OCI-LY3 (cell line): ENCODE data around the gene HEXA.
"Not testable (repeated sequence)": the region's sequence is repeated elsewhere in the genome, so short reads cannot be mapped to it uniquely, and the experiment has no call there.

Source experiments
- H2AFZ ChIP-seq: fragments of 200-600, 300-600 bp; shearing (Covaris generic); 2 replicates; pipeline ENCODE4 v1.6.0; 2014; ENCODE audit warnings: antibody characterized with exemption, low read depth, low read length
- H3K27ac ChIP-seq: fragments of 200-600, 300-600 bp; sonication (generic); 2 replicates; pipeline ENCODE4 v1.5.1; 2014; ENCODE audit warnings: mild to moderate bottlenecking, low read length, moderate library complexity, mixed read lengths
- H3K27me3 ChIP-seq: fragments of 200-600, 300-600 bp; sonication (generic); 2 replicates; pipeline ENCODE4 v1.6.1; 2014; ENCODE audit warnings: low read depth, low read length, mixed read lengths
- H3K36me3 ChIP-seq: fragments of 200-600, 300-600 bp; sonication (generic); replicated peaks from 2 replicates; pipeline ENCODE3; 2014; ENCODE audit warnings: low read depth, low read length, mixed read lengths
- H3K4me1 ChIP-seq: fragments of 300-600, 200-600 bp; sonication (generic); 2 replicates; pipeline ENCODE4 v1.6.1; 2014; ENCODE audit warnings: low read length, mixed read lengths
- H3K4me2 ChIP-seq: fragments of 200-600, 300-600 bp; sonication (generic); 2 replicates; pipeline ENCODE4 v1.6.1; 2014; ENCODE audit warnings: low read length, mixed read lengths
- H3K4me3 ChIP-seq: fragments of 300-600, 200-600 bp; sonication (generic); 2 replicates; pipeline ENCODE4 v1.5.1; 2014; ENCODE audit warnings: antibody characterized with exemption, mild to moderate bottlenecking, low read length, moderate library complexity
- H3K79me2 ChIP-seq: fragments of 300-600, 200-600 bp; shearing (Covaris generic); 2 replicates; pipeline ENCODE4 v1.6.1; 2014; ENCODE audit warnings: mild to moderate bottlenecking, low read length, mixed read lengths
- H3K9ac ChIP-seq: fragments of 300-600, 200-600 bp; shearing (Covaris generic); 2 replicates; pipeline ENCODE4 v1.6.0; 2014; ENCODE audit warnings: mild to moderate bottlenecking, low read length, moderate library complexity
- H3K9me3 ChIP-seq: fragments of 200-600, 300-600 bp; shearing (Covaris generic); 2 replicates; pipeline ENCODE4 v1.6.1; 2014; ENCODE audit warnings: low read length, mixed read lengths; ENCODE audit not compliant: insufficient read depth
- H4K20me1 ChIP-seq: fragments of 200-600, 300-600 bp; sonication (generic); 2 replicates; pipeline ENCODE4 v1.6.1; 2016; ENCODE audit warnings: low read length, mixed read lengths; ENCODE audit not compliant: insufficient read depth
- CTCF ChIP-seq: fragments of 200-600, 300-600 bp; sonication (generic); IDR thresholded peaks from 2 replicates; pipeline ENCODE4 v1.5.1; 2014; ENCODE audit warnings: antibody characterized with exemption, low read length, low read depth
- EZH2phosphoT487 ChIP-seq: fragments of 200-600 bp; shearing (Covaris generic); IDR thresholded peaks from 2 replicates; pipeline ENCODE4 v1.6.1; 2018; ENCODE audit warnings: antibody characterized with exemption, mixed run types, low read depth

HEXA gene

DNA sequence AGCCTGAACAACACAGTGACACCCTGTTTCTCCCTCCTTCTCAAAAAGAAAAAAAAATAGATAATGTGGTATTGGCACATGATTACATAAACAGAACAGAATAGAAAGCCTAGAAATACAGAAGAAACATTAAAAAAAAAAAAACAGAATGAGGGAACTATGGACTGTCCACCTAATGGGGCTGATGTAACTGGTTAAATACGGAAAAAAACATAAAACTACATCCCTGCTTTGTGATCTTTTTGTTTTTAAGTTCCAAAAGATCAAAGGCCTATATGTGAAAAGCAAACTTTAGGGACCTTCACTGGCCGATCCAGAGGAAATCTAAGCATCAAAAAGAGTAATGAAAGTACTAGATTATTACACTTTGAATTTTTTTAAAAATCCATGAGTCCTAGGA, 39.5 kb upstream of the HEXA start:
- Histone ChIP-seq H3K27ac (no peak overlapping the region), H3K79me2 (no peaks in the 10 kb centered on the region), H4K20me1 (no peaks in the 10 kb centered on the region), H3K9me3 (no peaks in the 10 kb centered on the region), H3K9ac (no peak overlapping the region), H3K4me2 (no peak overlapping the region), H3K4me1 (no peaks in the 10 kb centered on the region), H3K4me3 (no peak overlapping the region), H3K36me3 (no peaks in the 10 kb centered on the region), H3K27me3 (peaks cover 16% of the 10 kb centered on the region), H2AFZ (no peak overlapping the region)
- no peak for TF ChIP-seq EZH2phosphoT487
- TF ChIP-seq CTCF: no peak

- H3K79me2 ChIP-seq, H4K20me1 ChIP-seq, H3K4me2 ChIP-seq, H3K9ac ChIP-seq, H3K4me3 ChIP-seq, H3K27ac ChIP-seq, H2AFZ ChIP-seq, H3K4me1 ChIP-seq, H3K9me3 ChIP-seq, H3K36me3 ChIP-seq: not testable (repeated sequence)
- H3K27me3 ChIP-seq: peaks cover 24% of the 10 kb centered on the region
Observed at GRCh38 chr15:72413337-72413736, 37.5 kb upstream of the HEXA start.

- TF ChIP-seq CTCF (no peak), EZH2phosphoT487 (no peak)
- no peaks in the 10 kb centered on the region for H3K4me1 ChIP-seq
- no peak overlapping the region for H3K27ac ChIP-seq
- peaks cover 40% of the 10 kb centered on the region for H3K27me3 ChIP-seq
- no peaks in the 10 kb centered on the region for H3K9me3 ChIP-seq
- H2AFZ ChIP-seq: no peak overlapping the region
- no peaks in the 10 kb centered on the region for H4K20me1 ChIP-seq
- no peaks in the 10 kb centered on the region for H3K36me3 ChIP-seq
- no peak overlapping the region for H3K9ac ChIP-seq
- no peak overlapping the region for H3K4me3 ChIP-seq
- H3K4me2 ChIP-seq: no peak overlapping the region
- H3K79me2 ChIP-seq: no peaks in the 10 kb centered on the region
Observed at GRCh38 chr15:72411544-72411943, 35.7 kb upstream of the HEXA start.

DNA sequence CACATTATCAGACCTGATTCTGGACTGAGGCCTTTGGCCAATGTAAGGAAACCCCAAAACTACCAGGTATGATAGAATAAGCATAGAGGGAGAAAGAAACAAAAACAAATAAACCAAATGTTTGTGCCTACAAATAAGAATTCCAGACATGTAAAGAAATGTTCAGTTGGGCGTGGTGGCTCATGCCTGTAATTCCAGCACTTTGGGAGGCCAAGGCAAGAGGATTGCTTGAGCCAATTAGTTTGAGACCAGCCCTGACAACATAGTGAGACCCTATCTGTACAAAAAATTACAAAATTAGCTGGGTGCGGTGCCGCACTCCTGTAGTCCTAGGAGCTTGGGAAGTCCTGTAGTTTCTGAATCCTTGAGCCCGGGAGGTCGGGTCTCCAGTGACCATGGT, 35.3 kb upstream of the HEXA start:
- Histone ChIP-seq H3K9me3 (no peaks in the 10 kb centered on the region), H3K4me3 (no peak overlapping the region), H3K27me3 (peaks cover 44% of the 10 kb centered on the region)

More for the DNA sequence above, 35.3 kb upstream of the HEXA start:
- Histone ChIP-seq H3K4me2 (no peak overlapping the region), H3K36me3 (no peaks in the 10 kb centered on the region), H3K9ac (no peak overlapping the region), H2AFZ (no peak overlapping the region), H3K79me2 (no peaks in the 10 kb centered on the region), H3K27ac (no peak overlapping the region), H3K4me1 (no peaks in the 10 kb centered on the region), H4K20me1 (no peaks in the 10 kb centered on the region)
- TF ChIP-seq CTCF (no peak), EZH2phosphoT487 (no peak)
